Measurements from ENCODE around the gene CCNG2.

CCNG2 gene

GRCh38 chr4:77147079-77147782 lies 9.8 kb upstream of the CCNG2 start:
- no peak for DNase-seq

DNA sequence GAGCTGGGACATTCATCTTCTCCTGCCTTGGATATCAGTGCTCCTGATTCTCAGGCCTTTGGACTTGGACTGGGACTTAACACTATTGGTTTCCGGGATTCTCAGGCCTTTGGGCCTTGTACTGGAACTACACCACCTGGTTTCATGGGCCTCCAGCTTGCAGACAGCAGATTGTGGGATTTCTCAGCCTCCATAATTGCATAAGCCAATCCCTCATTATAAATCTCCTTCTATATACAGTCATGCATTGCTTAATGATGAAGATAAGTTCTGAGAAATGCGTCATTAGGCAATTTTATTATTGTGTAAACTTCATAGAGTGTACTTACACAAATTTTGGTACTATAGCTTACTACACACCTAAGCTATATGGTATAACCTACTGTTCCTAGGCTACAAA lies 8.9 kb upstream of the CCNG2 start:
- DNase-seq, result no peak

DNA sequence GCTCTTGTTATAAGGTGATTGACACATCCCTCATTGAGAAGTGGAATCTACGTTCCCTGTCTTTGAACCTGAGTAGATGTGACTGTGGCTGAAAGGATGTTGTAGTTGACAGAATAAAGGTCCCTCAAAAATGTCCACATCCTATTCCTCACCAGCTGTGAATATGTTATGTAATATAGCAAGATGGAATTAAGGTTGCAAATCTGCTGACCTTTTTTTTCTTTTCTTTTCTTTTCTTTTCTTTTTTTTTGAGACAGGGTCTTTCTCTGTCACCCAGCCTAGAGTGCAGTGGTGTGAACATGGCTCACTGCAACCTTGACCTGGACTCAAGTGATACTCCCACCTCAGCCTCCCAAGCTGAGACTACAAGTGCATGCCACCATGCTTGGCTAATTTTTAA lies 7.2 kb upstream of the CCNG2 start:
- no peak for DNase-seq

- peak; percentile 39 for DNase-seq
Observed at GRCh38 chr4:77151241-77151640, 5.8 kb upstream of the CCNG2 start.

DNA sequence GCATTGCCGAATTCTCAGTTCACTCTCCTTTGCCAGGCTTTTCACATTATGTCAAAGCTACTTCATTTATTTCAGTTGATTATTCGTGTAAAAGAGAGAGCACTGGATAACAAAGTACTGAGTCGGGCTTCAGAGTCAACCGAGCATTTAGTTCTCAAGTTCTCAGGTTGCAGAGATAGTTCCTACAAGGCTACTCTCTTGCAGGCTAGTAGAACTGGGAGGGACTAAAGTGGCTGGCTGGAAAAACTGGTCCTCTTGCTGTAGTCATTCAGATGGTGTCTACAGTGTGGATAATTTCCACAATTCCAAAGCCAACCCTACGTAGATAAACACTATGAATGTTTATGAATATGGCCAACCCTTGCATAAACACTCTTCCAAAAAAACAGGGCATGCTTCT lies 4.6 kb upstream of the CCNG2 start:
- no peak for DNase-seq

- no peak for DNase-seq
Observed at GRCh38 chr4:77153006-77153405, 4.0 kb upstream of the CCNG2 start.

- DNase-seq, result no peak
Observed at GRCh38 chr4:77154065-77154464, 2.9 kb upstream of the CCNG2 start.

GRCh38 chr4:77154761-77155499 lies 2.1 kb upstream of the CCNG2 start:
- no peak for DNase-seq

DNA sequence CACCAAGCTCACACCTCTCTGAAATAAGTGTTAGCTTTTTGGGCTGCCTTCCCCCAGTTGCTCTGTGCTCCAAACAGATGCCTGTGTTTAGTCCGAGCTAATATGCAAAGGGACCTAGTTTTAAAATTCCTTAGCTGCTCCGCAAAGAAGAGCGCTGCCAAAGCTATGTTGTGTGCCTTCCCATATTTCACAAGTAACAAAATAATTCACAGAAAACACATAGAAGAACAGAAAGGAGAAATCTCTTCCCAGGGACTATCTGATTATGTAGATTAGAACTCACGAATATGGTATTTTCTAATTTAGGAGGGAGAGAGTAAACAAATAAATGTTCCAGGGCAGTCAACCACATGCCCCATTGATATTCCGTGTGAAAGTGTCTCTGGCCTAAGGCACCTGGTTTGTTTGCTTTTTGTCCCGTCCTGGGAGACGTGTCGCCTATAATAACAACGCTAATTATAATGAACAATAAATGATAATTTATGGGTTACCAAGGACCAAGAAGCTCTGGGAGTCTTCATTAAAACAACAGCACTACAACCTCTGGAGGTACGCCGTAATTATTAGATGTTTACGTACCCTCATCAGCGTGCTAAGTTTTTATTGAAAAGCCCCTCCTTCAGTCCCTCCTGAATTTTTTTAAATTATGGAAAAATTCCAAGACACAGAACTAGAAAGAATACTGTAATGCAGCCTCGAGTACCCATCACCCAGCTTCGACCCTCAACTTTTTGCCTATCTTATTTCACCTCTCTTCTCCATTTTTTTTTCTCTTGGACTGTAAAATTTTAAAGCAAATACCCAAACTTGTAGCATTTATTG lies 1.2 kb upstream of the CCNG2 start:
- no peak for DNase-seq

- DNase-seq, result peak; percentile 99
Observed at GRCh38 chr4:77156533-77156911, 485 bp upstream of the CCNG2 start.

GRCh38 chr4:77157859-77158486 lies 966 bp downstream of the CCNG2 start:
- peak; percentile 89 for DNase-seq

- DNase-seq, result no peak
Observed at GRCh38 chr4:77158487-77158861, 1.5 kb downstream of the CCNG2 start.

- no peak for DNase-seq
Observed at GRCh38 chr4:77159806-77160205, 2.8 kb downstream of the CCNG2 start.

DNA sequence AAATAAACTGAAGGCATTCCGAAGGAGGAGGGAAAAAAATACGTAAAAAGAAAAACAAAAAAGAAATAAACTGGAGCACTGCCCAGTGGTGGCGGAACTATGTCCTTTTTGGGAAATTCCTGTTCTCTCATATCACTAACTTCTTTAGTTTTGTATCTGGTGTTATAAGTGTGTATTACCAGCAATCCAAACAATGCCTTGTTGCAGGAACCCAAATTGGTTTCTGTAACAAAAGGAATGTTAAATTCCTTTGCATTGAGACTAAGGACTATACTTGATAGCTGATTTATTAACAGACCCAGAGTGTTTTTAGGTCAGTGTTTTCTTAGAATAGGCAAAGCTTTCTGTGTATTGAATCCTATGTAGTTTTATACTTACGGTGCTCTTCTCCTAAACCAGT lies 6.6 kb downstream of the CCNG2 start:
- no peak for DNase-seq

GRCh38 chr4:77167173-77167572 lies 10.2 kb downstream of the CCNG2 start:
- DNase-seq, result no peak

DNA sequence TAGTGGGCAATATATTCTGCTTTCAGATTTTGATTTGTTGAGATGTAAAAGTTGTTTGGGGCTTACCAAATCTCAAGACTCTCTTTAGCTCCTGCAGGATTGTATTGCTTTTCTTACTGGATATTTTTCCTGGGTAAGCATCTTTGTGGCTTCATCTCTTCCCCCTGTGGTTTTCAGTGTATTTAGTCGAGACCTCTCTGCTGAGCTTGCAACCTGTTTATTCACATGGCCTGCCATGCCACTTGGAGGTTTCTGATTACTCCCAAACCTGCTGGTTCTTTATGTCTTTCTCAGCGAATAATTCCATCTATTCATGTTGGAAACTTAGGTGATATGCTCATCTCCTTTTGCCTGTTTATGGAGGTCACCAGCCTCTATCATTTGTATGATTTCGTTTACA lies 10.9 kb downstream of the CCNG2 start:
- no peak for DNase-seq

DNA sequence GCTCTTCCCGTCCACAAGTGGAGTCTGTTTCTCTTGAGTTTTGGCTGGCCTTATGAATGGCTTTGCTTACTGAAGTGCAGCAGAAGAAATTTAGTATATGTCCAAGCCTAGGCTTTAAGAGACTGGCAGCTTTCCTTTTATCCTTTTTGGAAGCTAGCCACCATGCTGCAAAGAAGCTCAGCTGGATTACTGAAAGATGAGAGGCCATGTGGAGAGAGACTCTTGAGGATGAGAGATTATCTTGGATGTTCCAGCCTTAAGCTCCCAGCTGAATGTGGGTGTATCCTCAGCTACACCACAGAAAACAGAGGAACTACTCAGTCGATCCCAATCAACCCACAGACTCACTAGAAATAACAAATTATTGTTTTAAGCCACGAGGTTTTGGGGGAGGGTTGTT lies 12.5 kb downstream of the CCNG2 start:
- DNase-seq, result no peak

DNA sequence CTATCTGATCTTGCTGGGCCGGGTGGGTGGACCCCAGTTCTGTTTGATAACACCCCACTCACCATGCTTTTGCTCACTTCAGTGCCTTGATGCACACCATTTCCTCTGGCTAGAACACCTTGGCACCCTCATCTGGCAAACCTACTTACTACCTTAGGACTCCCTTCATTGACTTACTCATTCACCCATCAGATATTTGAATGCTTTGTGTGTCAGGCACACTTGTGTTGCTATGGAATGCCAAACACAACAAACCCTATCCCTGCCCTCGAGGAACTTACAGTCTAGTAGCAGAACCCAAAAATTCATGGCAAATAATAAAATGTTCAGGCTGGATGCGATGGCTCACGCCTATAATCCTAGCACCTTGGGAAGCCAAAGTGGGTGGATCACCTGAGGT lies 13.9 kb downstream of the CCNG2 start:
- no peak for DNase-seq

- DNase-seq, result peak; percentile 93
Observed at GRCh38 chr4:77172336-77172735, 15.3 kb downstream of the CCNG2 start.

DNA sequence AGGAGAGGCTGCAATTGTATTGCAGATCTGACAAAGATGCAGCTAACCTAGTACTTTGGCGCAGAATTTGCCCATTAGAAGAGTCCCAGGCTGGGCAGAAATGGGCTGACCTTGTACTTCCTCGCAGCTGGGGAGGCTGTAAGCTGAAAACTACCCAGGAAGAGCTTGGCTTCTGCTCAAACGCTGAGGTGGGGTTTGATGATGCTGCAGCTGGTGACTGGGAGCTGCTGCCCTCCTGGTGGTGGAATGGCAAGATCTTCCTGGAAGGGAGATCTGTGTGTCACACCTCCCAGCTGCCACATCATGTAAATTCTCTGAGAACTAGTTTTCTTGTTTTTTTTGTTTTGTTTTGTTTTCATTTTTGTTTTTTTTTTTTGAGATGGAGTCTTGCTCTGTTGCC lies 17.4 kb downstream of the CCNG2 start:
- peak; percentile 39 for DNase-seq

- no peak for DNase-seq
Observed at GRCh38 chr4:77175201-77175611, 18.2 kb downstream of the CCNG2 start.

GRCh38 chr4:77176640-77177039 lies 19.6 kb downstream of the CCNG2 start:
- no peak for DNase-seq

- no peak for DNase-seq
Observed at GRCh38 chr4:77177199-77177598, 20.2 kb downstream of the CCNG2 start.
